Endothelial cell of umbilical vein (primary cell): ENCODE measurements around the gene KLHL36. TPM values are rescaled to one million over a fixed set of nuclear protein-coding genes. Genes with fewer than 3 reads are reported as not detected.

Source experiments
- Bru-seq: library from RNA; stranded (reverse); fragments of 400-500 nt; gene quantifications from one replicate; lab custom pipeline; 2021; lab: Mats Ljungman, UMichigan
- BruChase-seq, 2 experiments: library from RNA; stranded (reverse); fragments of 400-500 nt; gene quantifications; one replicate each; lab custom pipeline; 2021; lab: Mats Ljungman, UMichigan
- BruUV-seq: library from RNA; stranded (reverse); fragments of 400-500 nt; replicated peaks from 2 replicates; lab custom pipeline; 2021; lab: Mats Ljungman, UMichigan
- CTCF ChIA-PET: fragments of 300-600, 350-600 bp; sonication (Branson Sonifier 250); formaldehyde crosslinking; loops from one replicate; lab custom pipeline; 2021; ENCODE audit warnings: antibody characterized with exemption, inconsistent platforms; lab: Charles Lee
- POLR2A ChIA-PET: fragments of 300-600, 350-600 bp; sonication (Branson Sonifier 250); formaldehyde crosslinking; loops from one replicate; lab custom pipeline; 2021; ENCODE audit warnings: antibody characterized with exemption, inconsistent platforms; lab: Charles Lee
- DNase-seq: peaks from one replicate; pipeline ENCODE4 v3.0.0-alpha.2; 2011; ENCODE audit warnings: low read depth, low spot score
- FAIRE-seq: peaks from 2 replicates; lab custom pipeline; 2011; peaks lifted over from hg19 to GRCh38; lab: Jason Lieb, UNC
- H2AFZ ChIP-seq: 2 replicates; pipeline ENCODE4 v1.6.0; 2012; ENCODE audit warnings: low read depth, low read length, control low read depth, inconsistent platforms
- H3K27ac ChIP-seq: 2 replicates; pipeline ENCODE4 v1.5.1; 2011; ENCODE audit warnings: low read depth, mild to moderate bottlenecking, control low read depth, low read length, moderate library complexity; ENCODE audit not compliant: insufficient read depth
- H3K27me3 ChIP-seq, 2 experiments: 2 replicates each; pipeline versions ENCODE4 v1.6.0 to v1.6.1; 2011; ENCODE audit warnings: low read length in 2 of 2, mixed read lengths in 1 of 2; ENCODE audit not compliant: control insufficient read depth in 2 of 2, insufficient read depth in 2 of 2
- H3K36me3 ChIP-seq, 2 experiments: 2 replicates in 1 of 2; 3 replicates in 1 of 2; pipeline ENCODE4 v1.5.1; 2011; ENCODE audit warnings: low read length in 2 of 2, mild to moderate bottlenecking in 1 of 2, moderate library complexity in 1 of 2; ENCODE audit not compliant: control insufficient read depth in 2 of 2, insufficient read depth in 2 of 2; ENCODE audit errors: extremely low read depth in 1 of 2
- H3K4me1 ChIP-seq: 3 replicates; pipeline ENCODE4 v1.5.1; 2011; ENCODE audit warnings: mild to moderate bottlenecking, low read length; ENCODE audit not compliant: control insufficient read depth, insufficient read depth; ENCODE audit errors: extremely low read depth
- H3K4me2 ChIP-seq: 2 replicates; pipeline ENCODE4 v1.6.1; 2011; ENCODE audit warnings: low read length, control low read depth, mixed read lengths; ENCODE audit not compliant: insufficient read depth
- H3K4me3 ChIP-seq, 3 experiments: fragments of 200-600 bp in 1 of 3; sonication (generic), shearing (Covaris generic) in 1 of 3; replicated peaks in 1 of 3; 2 replicates each; pipeline ENCODE4 v1.5.1; 2011 to 2016; ENCODE audit warnings: control low read depth in 3 of 3, low read length in 3 of 3, mild to moderate bottlenecking in 2 of 3, inconsistent platforms in 1 of 3, low read depth in 1 of 3, moderate library complexity in 1 of 3; ENCODE audit not compliant: insufficient read depth in 1 of 3
- H3K79me2 ChIP-seq: 2 replicates; pipeline ENCODE4 v1.6.0; 2012; ENCODE audit warnings: low read length, inconsistent platforms; ENCODE audit not compliant: control insufficient read depth, insufficient read depth
- H3K9ac ChIP-seq: replicated peaks from 2 replicates; pipeline ENCODE3; 2011; ENCODE audit warnings: low read length, control low read depth; ENCODE audit not compliant: insufficient read depth; ENCODE audit errors: extremely low read depth
- H3K9me1 ChIP-seq: replicated peaks from 3 replicates; pipeline ENCODE4 v1.6.0; 2011; ENCODE audit warnings: mild to moderate bottlenecking, low read length; ENCODE audit not compliant: control insufficient read depth, insufficient read depth; ENCODE audit errors: extremely low read depth
- H3K9me3 ChIP-seq: replicated peaks from 2 replicates; pipeline ENCODE4 v1.5.1; 2012; ENCODE audit warnings: low read length, inconsistent platforms; ENCODE audit not compliant: control insufficient read depth, insufficient read depth
- H4K20me1 ChIP-seq: replicated peaks from 2 replicates; pipeline ENCODE3; 2011; ENCODE audit warnings: mild to moderate bottlenecking, low read length; ENCODE audit not compliant: control insufficient read depth, insufficient read depth; ENCODE audit errors: extremely low read depth
- EZH2 ChIP-seq: IDR thresholded peaks from 2 replicates; pipeline ENCODE4 v1.6.1; 2012; ENCODE audit warnings: borderline replicate concordance, low read depth, mild to moderate bottlenecking, moderate library complexity, low read length, inconsistent platforms; ENCODE audit not compliant: severe bottlenecking
- FOS ChIP-seq: IDR thresholded peaks from 2 replicates; pipeline ENCODE4 v1.6.1; 2011; ENCODE audit warnings: mild to moderate bottlenecking, low read length, moderate library complexity, borderline replicate concordance; ENCODE audit not compliant: insufficient read depth
- GATA2 ChIP-seq: IDR thresholded peaks from 2 replicates; pipeline ENCODE4 v1.7.0; 2011; ENCODE audit warnings: low read depth, mild to moderate bottlenecking, moderate library complexity, mixed read lengths, low read length; ENCODE audit not compliant: insufficient read length, insufficient read depth
- JUN ChIP-seq: IDR thresholded peaks from 2 replicates; pipeline ENCODE4 v1.6.1; 2011; ENCODE audit warnings: borderline replicate concordance, low read depth; ENCODE audit not compliant: insufficient read length, insufficient read depth
- MYC ChIP-seq: IDR thresholded peaks from one replicate; pipeline ENCODE4 v1.6.1; 2011; ENCODE audit warnings: mild to moderate bottlenecking, low read depth, low read length
- POLR2A ChIP-seq: IDR thresholded peaks from 2 replicates; pipeline ENCODE4 v1.6.1; 2012; ENCODE audit warnings: low read depth, mild to moderate bottlenecking, control low read depth, low read length
- POLR2AphosphoS5 ChIP-seq: IDR thresholded peaks from 2 replicates; pipeline ENCODE4 v1.6.1; 2012; ENCODE audit warnings: low read depth, mild to moderate bottlenecking, control low read depth, low read length, moderate library complexity; ENCODE audit not compliant: insufficient read depth
- dilution Hi-C: fragments of 300-500 bp; cut with MboI; formaldehyde crosslinking; loops from one replicate; pipeline ENCODE4 v1.15.0; 2019; ENCODE audit warnings: low sequenced_read_pairs; ENCODE audit not compliant: extremely low pct_ligation_motif_present
- intact Hi-C: fragments of 100-400 bp; cut with micrococcal nuclease; formaldehyde crosslinking; loops from one replicate; pipeline ENCODE4 v1.10.0; 2022
- long read RNA-seq: library from polyadenylated mRNA; stranded (forward); transcript quantifications from one replicate; pipeline ENCODE4 v2.0.0, GENCODE V29; 2021
- polyA minus RNA-seq, 3 experiments: library from RNA; depleted of rRNA, polyadenylated mRNA; stranded (reverse); fragments of >200 nt; gene quantifications; 1 replicate in 1 of 3; 2 replicates in 2 of 3; pipeline ENCODE4 v1.2.3, GENCODE V29; 2011
- polyA plus RNA-seq, 4 experiments: library from polyadenylated mRNA; depleted of rRNA in 3 of 4; stranded (reverse) in 3 of 4; unstranded in 1 of 4; fragments of >200 nt; gene quantifications; 2 replicates each; pipeline versions ENCODE4 v1.2.1 to v1.2.3, GENCODE V29; 2011 to 2012; ENCODE audit warnings: missing spikeins in 1 of 4
- total RNA-seq: library from RNA; stranded (reverse); gene quantifications from 2 replicates; pipeline ENCODE4 v1.2.3, GENCODE V29; 2021
- TF ChIP-seq, protein P1 (sequence below): IDR thresholded peaks from 2 replicates; pipeline ENCODE4 v1.6.1; 2011; ENCODE audit not compliant: insufficient read depth, insufficient read length
- TF ChIP-seq, protein P2 (sequence below), 2 donors: IDR thresholded peaks; 1 replicate in 1 of 2; 2 replicates in 1 of 2; pipeline ENCODE4 v1.5.1; 2011; ENCODE audit warnings: low read length in 2 of 2, mild to moderate bottlenecking in 2 of 2, moderate library complexity in 2 of 2, control low read depth in 1 of 2, inconsistent platforms in 1 of 2, low read depth in 1 of 2; ENCODE audit not compliant: insufficient read depth in 1 of 2; ENCODE audit errors: extremely low read depth in 1 of 2

Gene KLHL36
- total RNA-seq (33.3 and 38.8 TPM in 2 replicates), polyA plus RNA-seq (31.3 and 36.4 TPM in 2 replicates), polyA minus RNA-seq (44.8 and 47.5 TPM in 2 replicates), Bru-seq, nascent RNA (percentile 60 among the genes with signal in this experiment), BruChase-seq, experiment 1, labeled RNA remaining after a 6-hour chase (percentile 70 among the genes with signal in this experiment), BruChase-seq, experiment 2, labeled RNA remaining after a 2-hour chase (percentile 64 among the genes with signal in this experiment)
- 18.3 and 23.5 TPM in 2 replicates for polyA plus RNA-seq (2011; cell fraction: cytosol; rRNA removed)
- polyA plus RNA-seq (2011; cell fraction: nucleus; rRNA removed): 60.0 and 67.8 TPM in 2 replicates
- 17.6 and 24.1 TPM in 2 replicates for polyA plus RNA-seq (2012)
- 13.3 TPM for polyA minus RNA-seq (2011; cell fraction: cytosol; rRNA and poly(A)+ RNA removed)
- 28.2 and 33.0 TPM in 2 replicates for polyA minus RNA-seq (2011; cell fraction: nucleus; rRNA and poly(A)+ RNA removed)
- long read RNA-seq, full-length matches to known transcripts: 14 of 41 reads
- long read RNA-seq, partial matches to known transcripts: 4 of 41 reads
- long read RNA-seq, other reads (novel, unspliced or antisense): 23 of 41 reads

GRCh38 chr16:84647828-84648594 is at the start of gene KLHL36:
KLHL36 (plus strand) TSS chr16:84648511; CDS start chr16:84650868, 2,357 bp downstream.
- CTCF ChIA-PET: interaction anchor here (1.0 to 2.0 kb wide), 11 partner anchors 10 to 323 kb away, joined by 3 to 15 read pairs (median 4); no protein-coding TSS in a partner anchor
- Histone ChIP-seq H3K9me3 (no peaks in the 10 kb centered on the region), H3K4me3 (peak within 1 kb of the TSS; percentile 32 to 65 (median 40)), H3K27me3 (peaks cover 3% of the 10 kb centered on the region in 2 experiments), H3K36me3 (peaks cover 0 to 7% of the 10 kb centered on the region in 2 experiments), H3K4me2 (peak within 1 kb of the TSS; percentile 74), H3K9ac (peak within 1 kb of the TSS; percentile 43), H3K79me2 (no peaks in the 10 kb centered on the region), H3K4me1 (peaks cover 9% of the 10 kb centered on the region), H2AFZ (peak within 1 kb of the TSS; percentile 99), H4K20me1 (no peaks in the 10 kb centered on the region), H3K27ac (no peak within 1 kb of the TSS), H3K9me1 (no peaks in the 10 kb centered on the region)
- intact Hi-C loops: loop anchor here (2.0 kb wide), 1 partner anchor 25 kb away; no protein-coding TSS in a partner anchor
- DNase-seq (peak; percentile 33), FAIRE-seq (peak; percentile 43)
- no TSS peak for BruUV-seq
- dilution Hi-C loops: no loop called here
- POLR2A ChIA-PET: interaction anchor here (0.9 kb wide), 1 partner anchor 13 kb away, joined by 3 read pairs; no protein-coding TSS in a partner anchor
- TF ChIP-seq, protein P1, sequence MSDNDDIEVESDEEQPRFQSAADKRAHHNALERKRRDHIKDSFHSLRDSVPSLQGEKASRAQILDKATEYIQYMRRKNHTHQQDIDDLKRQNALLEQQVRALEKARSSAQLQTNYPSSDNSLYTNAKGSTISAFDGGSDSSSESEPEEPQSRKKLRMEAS: no peak
- TF ChIP-seq POLR2AphosphoS5 (peak; percentile 43), EZH2 (no peak), FOS (no peak), JUN (no peak), POLR2A (peak; percentile 43), GATA2 (no peak), MYC (no peak)
- TF ChIP-seq, protein P2, sequence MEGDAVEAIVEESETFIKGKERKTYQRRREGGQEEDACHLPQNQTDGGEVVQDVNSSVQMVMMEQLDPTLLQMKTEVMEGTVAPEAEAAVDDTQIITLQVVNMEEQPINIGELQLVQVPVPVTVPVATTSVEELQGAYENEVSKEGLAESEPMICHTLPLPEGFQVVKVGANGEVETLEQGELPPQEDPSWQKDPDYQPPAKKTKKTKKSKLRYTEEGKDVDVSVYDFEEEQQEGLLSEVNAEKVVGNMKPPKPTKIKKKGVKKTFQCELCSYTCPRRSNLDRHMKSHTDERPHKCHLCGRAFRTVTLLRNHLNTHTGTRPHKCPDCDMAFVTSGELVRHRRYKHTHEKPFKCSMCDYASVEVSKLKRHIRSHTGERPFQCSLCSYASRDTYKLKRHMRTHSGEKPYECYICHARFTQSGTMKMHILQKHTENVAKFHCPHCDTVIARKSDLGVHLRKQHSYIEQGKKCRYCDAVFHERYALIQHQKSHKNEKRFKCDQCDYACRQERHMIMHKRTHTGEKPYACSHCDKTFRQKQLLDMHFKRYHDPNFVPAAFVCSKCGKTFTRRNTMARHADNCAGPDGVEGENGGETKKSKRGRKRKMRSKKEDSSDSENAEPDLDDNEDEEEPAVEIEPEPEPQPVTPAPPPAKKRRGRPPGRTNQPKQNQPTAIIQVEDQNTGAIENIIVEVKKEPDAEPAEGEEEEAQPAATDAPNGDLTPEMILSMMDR (IDR thresholded peaks at IDR 0.05; ENCODE audit: extremely low read depth in 1 of 2, insufficient read depth in 1 of 2, low read depth in 1 of 2, low read length in 2 of 2): no peak
